CD14-positive monocyte (primary cell): Measurements from ENCODE around the gene TUBB4A. TPM values are rescaled to one million over a fixed set of nuclear protein-coding genes. Genes with fewer than 3 reads are reported as not detected.
A peak's percentile ranks its signal among the peaks of the same experiment; 100 is the strongest.

Experiments used
- DNase-seq, 3 donors: peaks; one replicate each; pipeline ENCODE4 v3.0.0-alpha.2; 2011 to 2022
- H2AFZ ChIP-seq: 2 replicates; pipeline ENCODE4 v1.6.0; 2012; ENCODE audit warnings: mild to moderate bottlenecking, low read depth, low read length, inconsistent platforms; ENCODE audit not compliant: insufficient read depth, poor library complexity, severe bottlenecking
- H3K27ac ChIP-seq, 2 donors: 1 replicate in 1 of 2; 2 replicates in 1 of 2; pipeline ENCODE4 v1.5.1; 2012 to 2013; ENCODE audit warnings: low read length in 2 of 2, control low read depth in 1 of 2, inconsistent platforms in 1 of 2, low read depth in 1 of 2, mild to moderate bottlenecking in 1 of 2
- H3K27me3 ChIP-seq, 2 donors: one replicate each; pipeline versions ENCODE4 v1.6.0 to v1.6.1; 2011 to 2013; ENCODE audit warnings: low read length in 2 of 2; ENCODE audit not compliant: control insufficient read depth in 2 of 2, insufficient read depth in 2 of 2
- H3K36me3 ChIP-seq, 2 donors: replicated peaks in 1 of 2; 1 replicate in 1 of 2; 2 replicates in 1 of 2; pipeline versions ENCODE4 v1.5.1 to v1.6.1; 2012 to 2013; ENCODE audit warnings: low read length in 2 of 2, control low read depth in 1 of 2, inconsistent platforms in 1 of 2, mild to moderate bottlenecking in 1 of 2; ENCODE audit not compliant: insufficient read depth in 2 of 2, control insufficient read depth in 1 of 2
- H3K4me1 ChIP-seq, 2 donors: 1 replicate in 1 of 2; 2 replicates in 1 of 2; pipeline versions ENCODE4 v1.5.1 to v1.6.1; 2012 to 2013; ENCODE audit warnings: low read length in 2 of 2, control low read depth in 1 of 2, inconsistent platforms in 1 of 2, mild to moderate bottlenecking in 1 of 2, moderate library complexity in 1 of 2; ENCODE audit not compliant: insufficient read depth in 2 of 2, control insufficient read depth in 1 of 2
- H3K4me2 ChIP-seq: replicated peaks from 2 replicates; pipeline ENCODE3; 2012; ENCODE audit warnings: low read length, moderate library complexity, mild to moderate bottlenecking; ENCODE audit not compliant: poor library complexity, severe bottlenecking; ENCODE audit errors: extremely low read depth
- H3K4me3 ChIP-seq, 3 experiments: fragments of 200-600 bp in 1 of 3; sonication (generic) in 1 of 3; replicated peaks in 1 of 3; 1 replicate in 2 of 3; 2 replicates in 1 of 3; pipeline ENCODE4 v1.5.1; 2011 to 2013; ENCODE audit warnings: low read length in 3 of 3, mild to moderate bottlenecking in 3 of 3, control low read depth in 2 of 3, low read depth in 2 of 3, inconsistent platforms in 1 of 3, moderate library complexity in 1 of 3
- H3K79me2 ChIP-seq: 2 replicates; pipeline ENCODE4 v1.6.0; 2012; ENCODE audit warnings: mild to moderate bottlenecking, control low read depth, inconsistent platforms, low read length, moderate library complexity; ENCODE audit not compliant: insufficient read depth
- H3K9ac ChIP-seq: 2 replicates; pipeline ENCODE4 v1.6.0; 2017; ENCODE audit warnings: low read length, mild to moderate bottlenecking; ENCODE audit not compliant: insufficient read depth, poor library complexity, severe bottlenecking
- H3K9me3 ChIP-seq, 2 donors: replicated peaks in 1 of 2; 1 replicate in 1 of 2; 2 replicates in 1 of 2; pipeline versions ENCODE4 v1.5.1 to v1.6.1; 2012 to 2013; ENCODE audit warnings: low read length in 2 of 2, control low read depth in 1 of 2; ENCODE audit not compliant: control insufficient read depth in 1 of 2, insufficient read depth in 1 of 2
- H4K20me1 ChIP-seq: 2 replicates; pipeline ENCODE4 v1.6.0; 2012; ENCODE audit warnings: mild to moderate bottlenecking, low read length, control low read depth, moderate library complexity; ENCODE audit not compliant: insufficient read depth
- H3K27ac Mint-ChIP-seq, 7 donors: one replicate each; pipeline ENCODE4 v1.8.0; 2020; ENCODE audit warnings: mild to moderate bottlenecking in 7 of 7, mixed read lengths in 7 of 7, moderate library complexity in 6 of 7, inconsistent platforms in 2 of 7
- H3K27me3 Mint-ChIP-seq, 3 donors: one replicate each; pipeline ENCODE4 v1.8.0; 2021 to 2022; ENCODE audit warnings: low read depth in 3 of 3, mild to moderate bottlenecking in 3 of 3, mixed read lengths in 3 of 3, moderate library complexity in 3 of 3, inconsistent platforms in 1 of 3
- H3K36me3 Mint-ChIP-seq, 2 donors: one replicate each; pipeline ENCODE4 v1.8.0; 2020; ENCODE audit warnings: mixed read lengths in 2 of 2, inconsistent platforms in 1 of 2, mild to moderate bottlenecking in 1 of 2
- H3K4me1 Mint-ChIP-seq: one replicate; pipeline ENCODE4 v1.8.0; 2020; ENCODE audit warnings: mild to moderate bottlenecking, mixed read lengths
- H3K4me3 Mint-ChIP-seq, 2 donors: one replicate each; pipeline ENCODE4 v1.8.0; 2020; ENCODE audit warnings: mild to moderate bottlenecking in 2 of 2, mixed read lengths in 2 of 2, moderate library complexity in 1 of 2
- H3K9me3 Mint-ChIP-seq, 7 donors: one replicate each; pipeline ENCODE4 v1.8.0; 2020 to 2022; ENCODE audit warnings: mixed read lengths in 7 of 7, mild to moderate bottlenecking in 6 of 7, moderate library complexity in 6 of 7, inconsistent platforms in 2 of 7
- CTCF ChIP-seq: fragments of 200-600 bp; IDR thresholded peaks from one replicate; pipeline ENCODE4 v1.8.0; 2022; ENCODE audit warnings: antibody characterized with exemption, mild to moderate bottlenecking
- WGBS: methylation state at CpG from one replicate; pipeline ENCODE4 v1.1.5; 2013; ENCODE audit warnings: missing lambda C conversion rate; ENCODE audit not compliant: insufficient coverage; 5-methylcytosine and 5-hydroxymethylcytosine counted together
- intact Hi-C, 2 donors: fragments of 100-400 bp; cut with micrococcal nuclease; formaldehyde crosslinking; loops; one replicate each; pipeline versions ENCODE4 v1.15.0 to v1.15.1; 2023
- polyA plus RNA-seq, 3 donors: library from polyadenylated mRNA; depleted of rRNA in 1 of 3; unstranded in 2 of 3; stranded (reverse) in 1 of 3; fragments of 300-500 nt in 2 of 3; fragments of >200 nt in 1 of 3; fragmentation: Illumina TruSeq in 2 of 3; gene quantifications; 1 replicate in 2 of 3; 2 replicates in 1 of 3; pipeline ENCODE4 v1.2.3, GENCODE V29; 2012 to 2021

Gene TUBB4A
- polyA plus RNA-seq, 3 donors: 0.16 TPM; not detected in 2

- Histone ChIP-seq H3K27me3 (no peaks in the 10 kb centered on the region), H3K4me1 (peaks cover 15 to 21% of the 10 kb centered on the region in 2 donors), H3K4me3 (no peak overlapping the region), H4K20me1 (no peaks in the 10 kb centered on the region), H3K9me3 (no peaks in the 10 kb centered on the region), H3K36me3 (peaks cover 33 to 48% of the 10 kb centered on the region in 2 donors), H3K9ac (no peak overlapping the region), H3K79me2 (peaks cover 13% of the 10 kb centered on the region), H2AFZ (no peak overlapping the region), H3K27ac (no peak overlapping the region), H3K4me2 (no peak overlapping the region)
- intact Hi-C loops: no loop called here
- DNase-seq: no peak
- WGBS: 100% methylated on average over 1 of the region's 13 CpGs
- H3K4me1 Mint-ChIP-seq: peaks cover 22% of the 10 kb centered on the region
- peaks cover 0 to 7% (median 0%) of the 10 kb centered on the region in 3 donors for H3K27me3 Mint-ChIP-seq
- TF ChIP-seq CTCF: no peak
- H3K27ac Mint-ChIP-seq: peak overlapping the region in 1 of 7 donors; percentile 22
- peaks cover 0 to 8% (median 0%) of the 10 kb centered on the region in 7 donors for H3K9me3 Mint-ChIP-seq
- no peak overlapping the region for H3K4me3 Mint-ChIP-seq
- H3K36me3 Mint-ChIP-seq: peaks cover 26 to 46% of the 10 kb centered on the region in 2 donors
Measured at GRCh38 chr19:6478815-6479214, 23.3 kb downstream of the TUBB4A start.

- H3K27me3 ChIP-seq: no peaks in the 10 kb centered on the region
- H2AFZ ChIP-seq: no peak overlapping the region
- WGBS: 98% methylated on average over 7 of the region's 29 CpGs
- TF ChIP-seq CTCF: no peak
- no peak overlapping the region for H3K4me2 ChIP-seq
- Mint-ChIP-seq H3K9me3 (peaks cover 0 to 8% (median 0%) of the 10 kb centered on the region in 7 donors), H3K27me3 (peaks cover 0 to 1% (median 0%) of the 10 kb centered on the region in 3 donors), H3K4me1 (peaks cover 17% of the 10 kb centered on the region), H3K4me3 (no peak overlapping the region), H3K36me3 (peaks cover 30 to 62% of the 10 kb centered on the region in 2 donors), H3K27ac (peak overlapping the region in 2 of 7 donors; percentile 21 to 63)
- H3K4me3 ChIP-seq: no peak overlapping the region
- peaks cover 12% of the 10 kb centered on the region for H3K79me2 ChIP-seq
- H3K36me3 ChIP-seq: peaks cover 36 to 58% of the 10 kb centered on the region in 2 donors
- DNase-seq: no peak
- no peak overlapping the region for H3K9ac ChIP-seq
- peaks cover 10 to 14% of the 10 kb centered on the region in 2 donors for H3K4me1 ChIP-seq
- H3K9me3 ChIP-seq: no peaks in the 10 kb centered on the region
- H3K27ac ChIP-seq: no peak overlapping the region
- H4K20me1 ChIP-seq: no peaks in the 10 kb centered on the region
- intact Hi-C loops: no loop called here
Measured at GRCh38 chr19:6476896-6477431, 25.1 kb downstream of the TUBB4A start.
